Liver (tissue), 9 donors: ENCODE results near the gene RAB9B. TPM values are rescaled to one million over a fixed set of nuclear protein-coding genes. Genes with fewer than 3 reads are reported as not detected.
A peak's percentile ranks its signal among the peaks of the same experiment; 100 is the strongest.
"Not testable (repeated sequence)": the region's sequence is repeated elsewhere in the genome, so short reads cannot be mapped to it uniquely, and the experiment has no call there.

ENCODE experiments used
- DNase-seq: peaks from one replicate; pipeline ENCODE4 v3.0.0-alpha.2; 2017; ENCODE audit warnings: low spot score
- H3K27ac ChIP-seq, 2 donors: one replicate each; pipeline ENCODE4 v1.7.0; 2013; ENCODE audit warnings: inconsistent platforms in 2 of 2, low read length in 2 of 2, control low read depth in 1 of 2, low read depth in 1 of 2, mild to moderate bottlenecking in 1 of 2
- H3K27me3 ChIP-seq, 4 donors: one replicate each; pipeline versions ENCODE4 v1.6.1 to v1.7.0; 2013; ENCODE audit warnings: low read length in 3 of 4, inconsistent platforms in 1 of 4, mild to moderate bottlenecking in 1 of 4, moderate library complexity in 1 of 4; ENCODE audit not compliant: control insufficient read depth in 4 of 4, insufficient read depth in 4 of 4
- H3K36me3 ChIP-seq, 4 donors: one replicate each; pipeline versions ENCODE4 v1.6.1 to v1.7.0; 2013; ENCODE audit warnings: low read length in 3 of 4, mild to moderate bottlenecking in 3 of 4, low read depth in 1 of 4, moderate library complexity in 1 of 4; ENCODE audit not compliant: control insufficient read depth in 4 of 4, insufficient read depth in 3 of 4
- H3K4me1 ChIP-seq, 4 donors: one replicate each; pipeline versions ENCODE4 v1.6.1 to v1.7.0; 2013; ENCODE audit warnings: low read length in 3 of 4, mild to moderate bottlenecking in 3 of 4, moderate library complexity in 1 of 4; ENCODE audit not compliant: control insufficient read depth in 4 of 4, insufficient read depth in 4 of 4
- H3K4me3 ChIP-seq, 3 donors: one replicate each; pipeline versions ENCODE4 v1.6.1 to v1.7.0; 2013; ENCODE audit warnings: low read length in 3 of 3, control low read depth in 1 of 3, low read depth in 1 of 3, mild to moderate bottlenecking in 1 of 3
- H3K9ac ChIP-seq, 2 donors: one replicate each; pipeline ENCODE4 v1.7.0; 2013; ENCODE audit warnings: low read length in 2 of 2, mild to moderate bottlenecking in 2 of 2, moderate library complexity in 2 of 2, control low read depth in 1 of 2, low read depth in 1 of 2
- H3K9me3 ChIP-seq, 4 donors: one replicate each; pipeline versions ENCODE4 v1.6.1 to v1.7.0; 2013; ENCODE audit warnings: low read length in 3 of 4; ENCODE audit not compliant: control insufficient read depth in 4 of 4
- ATF3 ChIP-seq: IDR thresholded peaks from 2 replicates; pipeline ENCODE4 v1.6.1; 2016; ENCODE audit warnings: antibody characterized with exemption
- CTCF ChIP-seq: fragments of 150-350 bp; IDR thresholded peaks from 2 replicates; pipeline ENCODE4 v1.5.1; 2017; ENCODE audit warnings: improper control_type of control experiment, low read depth, low read length; ENCODE audit not compliant: missing input control
- EGR1 ChIP-seq, 2 donors: IDR thresholded peaks; 2 replicates each; pipeline ENCODE4 v1.6.1; 2016 to 2018; ENCODE audit warnings: antibody characterized with exemption in 2 of 2, low read depth in 2 of 2
- FOXA1 ChIP-seq: IDR thresholded peaks from 2 replicates; pipeline ENCODE4 v1.6.1; 2016; ENCODE audit warnings: antibody characterized with exemption
- RAD21 ChIP-seq, 2 donors: IDR thresholded peaks; 2 replicates each; pipeline ENCODE4 v1.6.1; 2016; ENCODE audit warnings: antibody characterized with exemption in 2 of 2, mild to moderate bottlenecking in 2 of 2
- RXRA ChIP-seq, 2 donors: IDR thresholded peaks; 2 replicates each; pipeline ENCODE4 v1.6.1; 2017 to 2018; ENCODE audit warnings: antibody characterized with exemption in 2 of 2, mild to moderate bottlenecking in 1 of 2
- YY1 ChIP-seq: IDR thresholded peaks from 2 replicates; pipeline ENCODE4 v1.6.1; 2016; ENCODE audit warnings: antibody characterized with exemption, mild to moderate bottlenecking
- WGBS: extraction: QIAGEN DNeasy Blood & Tissue Kit; methylation state at CpG from one replicate; pipeline ENCODE4 v1.1.7; 2013; 5-methylcytosine and 5-hydroxymethylcytosine counted together
- polyA plus RNA-seq, 2 donors: library from polyadenylated mRNA; stranded (reverse) in 1 of 2; unstranded in 1 of 2; fragments of 200-250 nt in 1 of 2; fragments of >200 nt in 1 of 2; fragmentation: Nextera tagmentation in 1 of 2; extraction: Ambion mirVana in 1 of 2; gene quantifications; one replicate each; pipeline versions ENCODE4 v1.2.1 to v1.2.3, GENCODE V29; 2013 to 2015
- total RNA-seq, 2 donors: library from RNA; depleted of rRNA; stranded (reverse); fragments of >200 nt; gene quantifications; one replicate each; pipeline ENCODE4 v1.2.3, GENCODE V29; 2014
- donor health status: healthy.
- donor health status: healthy.
- donor health status: healthy.
- donor health status: healthy.
- donor health status: healthy.

The RAB9B gene
- total and polyA plus RNA-seq, 4 donors, result 0.07 to 0.51 (median 0.23) TPM

- H3K9me3 ChIP-seq, H3K4me1 ChIP-seq, H3K9ac ChIP-seq, H3K4me3 ChIP-seq, H3K27me3 ChIP-seq, H3K36me3 ChIP-seq, DNase-seq, H3K27ac ChIP-seq: not testable (repeated sequence)
- 97% methylated on average over 6 of the region's 6 CpGs for WGBS
Observed at GRCh38 chrX:103820802-103821201, 11.3 kb downstream of the RAB9B start.

GRCh38 chrX:103818842-103819619 is 13.0 kb downstream of the RAB9B start:
- Histone ChIP-seq H3K9ac (no peak overlapping the region), H3K9me3 (no peaks in the 10 kb centered on the region), H3K4me1 (no peaks in the 10 kb centered on the region), H3K36me3 (no peaks in the 10 kb centered on the region), H3K27me3 (no peaks in the 10 kb centered on the region), H3K27ac (no peak overlapping the region), H3K4me3 (no peak overlapping the region)
- WGBS, result 45% methylated on average over 7 of the region's 7 CpGs
- TF ChIP-seq ATF3, result no peak
- TF ChIP-seq RXRA (IDR thresholded peaks at IDR 0.05), result no peak
- TF ChIP-seq FOXA1, result no peak
- TF ChIP-seq YY1, result no peak
- DNase-seq, result no peak

- Histone ChIP-seq H3K4me3 (no peak overlapping the region), H3K9ac (no peak overlapping the region), H3K4me1 (no peaks in the 10 kb centered on the region), H3K36me3 (no peaks in the 10 kb centered on the region), H3K27me3 (no peaks in the 10 kb centered on the region), H3K9me3 (no peaks in the 10 kb centered on the region), H3K27ac (no peak overlapping the region)
- TF ChIP-seq EGR1 (IDR thresholded peaks at IDR 0.05; ENCODE audit: low read depth in 2 of 2) (no peak), CTCF (peak; percentile 80), RAD21 (IDR thresholded peaks at IDR 0.05) (peak; percentile 67 to 73)
- WGBS, result 18% methylated on average over 5 of the region's 5 CpGs
- DNase-seq, result no peak
Observed at GRCh38 chrX:103817502-103817901, 14.6 kb downstream of the RAB9B start.

GRCh38 chrX:103817101-103817500 is 15.0 kb downstream of the RAB9B start:
- not testable (repeated sequence) for H3K4me1 ChIP-seq, H3K27me3 ChIP-seq, H3K9me3 ChIP-seq, H3K9ac ChIP-seq, H3K27ac ChIP-seq, H3K4me3 ChIP-seq, H3K36me3 ChIP-seq, DNase-seq
- 41% methylated on average over 5 of the region's 5 CpGs for WGBS
